Psoas muscle (tissue), 8 donors: ENCODE results near the gene INTU. TPM values are rescaled to one million over a fixed set of nuclear protein-coding genes. Genes with fewer than 3 reads are reported as not detected.

Experiments
- ATAC-seq, 4 donors: fragments of 200-7000 bp; cut with Tn5 transposase; one replicate each; pipeline ENCODE4 v1.9.1; 2020; ENCODE audit warnings: moderate library complexity in 3 of 4, mild to moderate bottlenecking in 2 of 4
- DNase-seq, 2 donors: peaks; one replicate each; pipeline ENCODE4 v3.0.0-alpha.2; 2020
- H3K27ac ChIP-seq: fragments of 200-600 bp; one replicate; pipeline ENCODE4 v1.8.0; 2022
- H3K27me3 ChIP-seq, 3 donors: fragments of 200-600 bp in 1 of 3; one replicate each; pipeline versions ENCODE4 v1.6.1 to v1.8.0; 2013 to 2022; ENCODE audit warnings: low read length in 2 of 3, mild to moderate bottlenecking in 2 of 3, moderate library complexity in 1 of 3; ENCODE audit not compliant: insufficient read depth in 3 of 3
- H3K36me3 ChIP-seq, 2 donors: fragments of 200-600 bp in 1 of 2; one replicate each; pipeline versions ENCODE4 v1.6.1 to v1.8.0; 2013 to 2022; ENCODE audit warnings: low read depth in 1 of 2, mild to moderate bottlenecking in 1 of 2, moderate library complexity in 1 of 2; ENCODE audit not compliant: insufficient read depth in 1 of 2
- H3K4me1 ChIP-seq: fragments of 200-600 bp; one replicate; pipeline ENCODE4 v1.8.0; 2022
- H3K4me3 ChIP-seq: fragments of 200-600 bp; one replicate; pipeline ENCODE4 v1.8.0; 2022; ENCODE audit warnings: mild to moderate bottlenecking
- H3K9me3 ChIP-seq: fragments of 200-600 bp; one replicate; pipeline ENCODE4 v1.8.0; 2022
- CTCF ChIP-seq: fragments of 200-600 bp; IDR thresholded peaks from one replicate; pipeline ENCODE4 v1.8.0; 2022; ENCODE audit warnings: antibody characterized with exemption
- WGBS, 3 donors: extraction: QIAGEN DNeasy Blood & Tissue Kit; methylation state at CpG; one replicate each; pipeline versions ENCODE4 v1.1.6 to v1.1.7; 2013; 5-methylcytosine and 5-hydroxymethylcytosine counted together
- intact Hi-C, 2 donors: fragments of 100-400 bp; cut with DNase I; formaldehyde crosslinking; loops; one replicate each; pipeline versions ENCODE4 v1.11.0 to v1.14.2; 2022
- polyA plus RNA-seq, 3 donors: library from polyadenylated mRNA; stranded (reverse); fragments of 200-250 nt; gene quantifications; one replicate each; pipeline ENCODE4 v1.2.3, GENCODE V29; 2013
- total RNA-seq, 4 donors: library from RNA; stranded (reverse); fragmentation: NEBNext Ultra II Directional in 2 of 4; extraction: Animal tissue kit (Norgen Biotek cat#: 25700) in 2 of 4; gene quantifications; one replicate each; pipeline versions ENCODE4 v1.2.1 to v1.2.4, GENCODE V29; 2021 to 2023
- donor health status: healthy with polysubstance abuse.
- donor health status: DM: no; HTN: no; CAD: no; lungs with moderate emphysema.
- donor health status: Bipolar disorder and iron deficiency.
- donor health status: healthy.
- donor health status: DM: yes; HTN: yes; CAD: no.
- donor health status: DM: no; HTN: no; CAD: no.
- donor health status: DM: no; HTN: no; CAD: no.
- donor health status: DM: yes; HTN: yes; CAD: no.

Gene INTU
- total and polyA plus RNA-seq, 7 donors, result 1.3 to 4.5 (median 2.0) TPM

- Histone ChIP-seq H3K4me1 (no peaks in the 10 kb centered on the region), H3K9me3 (no peaks in the 10 kb centered on the region), H3K36me3 (no peaks in the 10 kb centered on the region), H3K27ac (no peak overlapping the region), H3K4me3 (no peak overlapping the region), H3K27me3 (no peaks in the 10 kb centered on the region)
- 69 to 79% (median 75%) methylated on average over 2 of the region's 2 CpGs for WGBS, 3 donors
- TF ChIP-seq CTCF, result no peak
- ATAC-seq (no peak), DNase-seq (no peak)
- intact Hi-C loops, result no loop called here
These were observed 126.6 kb downstream of the INTU start for GRCh38 chr4:127759228-127759820.

GRCh38 chr4:127759893-127760292 is 127.1 kb downstream of the INTU start:
- DNase-seq (no peak), ATAC-seq (no peak)
- no peak overlapping the region for H3K4me3 ChIP-seq
- no peak overlapping the region for H3K27ac ChIP-seq
- WGBS, 3 donors, result 79 to 88% (median 80%) methylated on average over 3 of the region's 3 CpGs
- H3K9me3 ChIP-seq, result no peaks in the 10 kb centered on the region
- no peaks in the 10 kb centered on the region for H3K4me1 ChIP-seq
- no peaks in the 10 kb centered on the region for H3K36me3 ChIP-seq
- no peak for TF ChIP-seq CTCF
- intact Hi-C loops, result no loop called here
- H3K27me3 ChIP-seq, result no peaks in the 10 kb centered on the region

GRCh38 chr4:127771535-127772275 is 138.9 kb downstream of the INTU start:
- no peak overlapping the region for H3K27ac ChIP-seq
- H3K27me3 ChIP-seq, result peaks cover 0 to 7% (median 0%) of the 10 kb centered on the region in 3 donors
- TF ChIP-seq CTCF, result no peak
- DNase-seq (no peak), ATAC-seq (no peak)
- H3K36me3 ChIP-seq, result no peaks in the 10 kb centered on the region
- WGBS, 3 donors, result 73 to 81% (median 80%) methylated on average over 4 of the region's 4 CpGs
- intact Hi-C loops, result no loop called here
- no peaks in the 10 kb centered on the region for H3K9me3 ChIP-seq
- no peak overlapping the region for H3K4me3 ChIP-seq
- no peaks in the 10 kb centered on the region for H3K4me1 ChIP-seq

GRCh38 chr4:127772769-127773671 is 140.3 kb downstream of the INTU start:
- no peaks in the 10 kb centered on the region for H3K9me3 ChIP-seq
- TF ChIP-seq CTCF, result no peak
- H3K4me3 ChIP-seq, result no peak overlapping the region
- intact Hi-C loops, result no loop called here
- peaks cover 0 to 7% (median 0%) of the 10 kb centered on the region in 3 donors for H3K27me3 ChIP-seq
- whole genome bisulfite sequencing, 3 donors, result 92 to 95% (median 94%) methylated on average over 10 of the region's 10 CpGs
- H3K27ac ChIP-seq, result no peak overlapping the region
- H3K36me3 ChIP-seq, result no peaks in the 10 kb centered on the region
- no peaks in the 10 kb centered on the region for H3K4me1 ChIP-seq
- ATAC-seq (no peak), DNase-seq (no peak)
